SKM-1 treated with dmso at 0.1 percent for 144 hours (cell line): ENCODE measurements around the gene HMBS.
A peak's percentile ranks its signal among the peaks of the same experiment; 100 is the strongest.
"Not testable (repeated sequence)": the region's sequence is repeated elsewhere in the genome, so short reads cannot be mapped to it uniquely, and the experiment has no call there.

ENCODE experiments used
- DNase-seq: peaks from one replicate; lab custom pipeline; 2025; ENCODE audit not compliant: unreplicated experiment; lab: John Stamatoyannopoulos, UW

The HMBS gene

DNA sequence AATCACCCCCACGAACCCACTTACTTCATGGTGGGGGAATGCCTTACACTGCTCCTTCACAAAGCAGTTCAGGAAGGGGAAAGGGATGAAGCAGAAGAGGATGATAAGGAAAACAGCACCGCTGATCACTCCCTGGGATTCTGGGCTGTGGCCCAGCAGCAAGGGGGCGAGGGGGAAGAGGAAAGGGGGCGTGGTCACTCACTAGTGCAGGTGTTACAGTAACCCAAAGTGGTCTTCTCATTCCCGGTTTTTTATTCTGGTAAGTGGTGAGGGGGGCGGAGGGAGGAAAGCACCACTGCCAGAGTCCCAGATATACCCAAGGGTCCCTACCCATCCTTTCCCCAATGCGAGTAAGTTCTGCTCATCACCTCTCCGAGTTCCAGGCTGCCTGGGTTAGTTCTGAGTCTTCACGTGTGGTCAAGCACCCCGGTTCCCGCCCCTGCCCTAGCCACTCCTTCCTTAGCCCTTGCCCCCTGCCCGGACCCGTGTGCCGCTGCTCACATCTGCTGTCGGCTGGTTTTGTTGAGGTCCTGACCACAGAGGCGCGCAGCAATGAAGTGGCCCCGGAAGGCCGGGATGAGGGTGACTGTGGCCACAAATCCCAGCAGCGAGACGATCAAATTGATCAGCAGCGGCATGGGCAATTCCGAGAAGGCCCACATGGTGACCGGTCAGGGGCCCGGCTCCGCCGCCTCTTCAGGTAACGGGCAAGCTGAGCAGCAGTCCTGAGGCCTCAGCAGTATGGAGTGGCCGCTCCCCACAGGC lies 16.5 kb downstream of the HMBS start:
- no peak for DNase-seq

DNA sequence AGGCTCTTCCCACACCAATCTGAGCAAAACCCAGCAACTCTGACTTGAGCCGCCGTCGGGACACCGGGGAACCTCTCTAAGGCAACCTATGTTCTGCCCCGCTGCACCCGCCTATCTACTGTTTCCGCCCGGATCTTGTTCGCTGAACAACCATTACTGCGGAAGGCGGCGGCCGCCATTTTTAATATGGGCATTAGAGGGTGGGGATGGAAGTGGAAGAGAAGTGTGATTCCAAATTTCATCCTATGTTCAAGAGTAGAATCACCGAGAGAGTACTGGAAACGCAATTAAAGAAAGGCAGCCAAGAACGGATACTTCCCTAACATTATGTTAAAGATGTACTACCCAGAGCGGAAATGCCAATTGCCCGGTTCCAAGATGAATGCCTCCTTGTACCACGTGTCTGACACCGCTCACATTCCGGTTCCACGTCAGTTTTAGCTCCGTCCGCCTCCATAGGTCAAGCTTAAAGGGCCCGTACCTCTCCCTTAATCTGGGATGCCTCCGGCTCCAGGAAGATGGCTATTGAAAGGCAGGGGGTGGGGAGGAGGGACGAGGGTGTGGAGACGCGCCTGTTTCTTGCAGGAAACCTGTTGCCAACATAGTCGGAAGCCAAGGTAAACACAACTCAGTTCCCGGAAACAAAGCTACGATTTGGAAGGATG lies 17.2 kb downstream of the HMBS start, which contains the start of gene DPAGT1:
Gene DPAGT1 (minus strand): TSS at position 95 of the 665 bp plus-strand sequence. CDS start 198 bp downstream, outside the sequence.
- DNase-seq: peak; percentile 92

DNA sequence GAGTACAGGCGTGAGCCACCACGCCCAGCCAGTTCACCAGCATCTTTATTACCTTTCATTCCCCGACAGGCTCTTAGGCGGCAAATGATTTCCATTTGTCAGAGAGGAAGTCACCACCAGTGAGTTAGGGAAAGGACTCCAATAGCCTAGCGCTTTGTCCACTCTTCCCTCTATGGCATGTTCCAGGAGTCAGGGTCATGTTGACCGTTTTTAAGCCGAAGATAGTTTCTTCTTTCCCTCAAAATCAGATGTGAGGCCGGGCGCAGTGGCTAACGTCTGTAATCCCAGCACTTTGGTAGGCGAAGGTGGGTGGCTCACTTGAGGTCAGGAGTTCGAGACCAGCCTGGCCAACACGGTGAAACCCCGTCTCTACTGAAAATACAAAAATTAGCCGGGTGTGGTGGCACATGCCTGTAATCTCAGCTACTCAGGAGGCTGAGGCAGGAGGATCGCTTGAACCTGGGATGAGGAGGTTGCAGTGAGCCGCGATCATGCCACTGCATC lies 18.5 kb downstream of the HMBS start:
- DNase-seq: not testable (repeated sequence)

DNA sequence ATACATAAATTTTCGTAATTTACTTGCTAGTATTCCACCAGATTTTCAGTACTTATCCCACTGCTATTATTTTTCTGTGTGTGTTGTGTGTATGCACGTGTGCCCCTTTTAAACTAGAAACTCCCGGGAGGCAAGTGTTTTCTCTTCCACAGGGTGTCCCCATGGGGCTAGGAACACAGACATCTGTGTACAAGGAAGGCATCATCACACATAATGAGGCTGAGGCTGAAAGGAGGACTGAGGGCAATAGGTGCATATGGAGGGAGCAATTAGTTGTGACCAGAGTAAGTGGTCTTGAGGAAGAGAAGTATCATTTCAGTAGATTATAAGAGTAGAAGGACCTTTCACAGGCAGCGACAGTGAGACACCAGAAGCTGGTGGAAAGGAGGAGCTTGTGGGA lies 19.1 kb downstream of the HMBS start:
- no peak for DNase-seq

DNA sequence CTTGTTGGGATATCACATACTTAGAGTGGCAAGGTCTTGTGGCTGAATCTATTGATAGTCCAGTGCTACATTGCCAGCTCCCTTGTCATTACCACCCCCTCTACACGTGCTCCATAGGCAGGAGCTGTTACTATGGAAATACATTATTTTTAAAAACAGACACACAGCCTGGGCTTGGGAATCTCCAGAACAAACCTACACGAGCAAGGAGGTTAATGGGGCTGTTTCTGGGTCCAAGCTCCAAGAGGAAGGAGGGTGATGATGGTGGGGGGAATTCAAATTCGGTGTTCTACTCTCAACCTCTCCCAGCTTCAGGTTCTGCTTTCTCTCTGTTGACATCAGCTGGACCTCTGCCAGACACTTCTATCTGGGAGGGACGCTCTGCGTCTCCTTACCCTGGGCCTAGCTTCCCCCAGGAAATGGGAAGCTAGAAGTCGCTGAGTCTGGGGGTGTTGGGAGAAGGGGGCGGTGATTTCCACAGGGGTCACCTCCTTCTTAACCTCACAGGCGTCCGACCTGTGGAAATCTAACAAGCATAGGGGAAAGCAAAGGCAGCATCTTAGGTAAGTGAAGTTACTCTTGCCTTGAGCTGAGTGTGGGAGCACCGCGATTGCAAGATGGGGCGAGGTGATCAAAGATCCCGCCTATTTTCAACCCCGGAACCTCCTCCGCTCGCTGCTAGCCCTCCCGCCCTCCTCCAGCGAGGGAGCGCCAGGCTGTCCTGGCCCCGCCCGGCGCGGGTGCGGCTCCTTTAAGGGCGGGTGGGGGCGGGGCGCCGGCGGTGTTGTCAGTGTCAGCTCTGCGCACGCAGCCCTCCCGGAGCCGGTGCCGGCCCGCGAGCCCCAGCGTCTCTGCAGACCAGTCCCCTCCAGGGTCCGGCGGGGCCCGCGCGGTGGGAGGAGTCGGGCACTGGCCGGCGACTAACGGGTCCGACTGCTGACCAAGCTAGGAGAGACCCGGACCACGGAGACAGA lies 22.2 kb downstream of the HMBS start, which contains the start of gene C2CD2L:
Gene C2CD2L (plus strand): TSS at position 781 of the 974 bp plus-strand sequence. CDS start 398 bp downstream, outside the sequence.
- DNase-seq: peak; percentile 95

DNA sequence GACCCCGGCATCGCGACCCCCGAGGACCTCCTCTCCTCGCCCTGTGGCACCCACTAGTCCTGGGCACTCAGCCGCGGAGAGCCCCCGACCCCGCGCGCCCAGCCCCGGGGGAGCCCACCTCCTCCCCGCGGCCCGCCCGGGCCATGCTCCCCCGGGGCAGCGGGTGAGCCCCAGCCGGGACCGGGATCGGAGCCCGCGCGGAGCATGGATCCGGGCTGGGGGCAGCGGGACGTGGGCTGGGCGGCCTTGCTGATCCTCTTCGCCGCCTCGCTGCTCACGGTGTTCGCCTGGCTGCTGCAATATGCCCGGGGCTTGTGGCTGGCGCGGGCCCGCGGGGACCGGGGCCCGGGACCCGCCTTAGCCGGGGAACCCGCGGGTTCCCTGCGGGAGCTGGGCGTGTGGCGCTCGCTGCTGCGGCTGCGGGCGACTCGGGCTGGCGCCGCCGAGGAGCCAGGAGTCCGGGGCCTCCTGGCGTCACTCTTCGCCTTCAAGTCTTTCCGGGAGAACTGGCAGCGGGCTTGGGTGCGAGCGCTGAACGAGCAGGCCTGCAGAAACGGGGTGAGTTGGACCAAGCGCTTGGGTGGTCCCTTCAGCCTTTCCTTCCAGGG lies 23.0 kb downstream of the HMBS start:
- DNase-seq: no peak

DNA sequence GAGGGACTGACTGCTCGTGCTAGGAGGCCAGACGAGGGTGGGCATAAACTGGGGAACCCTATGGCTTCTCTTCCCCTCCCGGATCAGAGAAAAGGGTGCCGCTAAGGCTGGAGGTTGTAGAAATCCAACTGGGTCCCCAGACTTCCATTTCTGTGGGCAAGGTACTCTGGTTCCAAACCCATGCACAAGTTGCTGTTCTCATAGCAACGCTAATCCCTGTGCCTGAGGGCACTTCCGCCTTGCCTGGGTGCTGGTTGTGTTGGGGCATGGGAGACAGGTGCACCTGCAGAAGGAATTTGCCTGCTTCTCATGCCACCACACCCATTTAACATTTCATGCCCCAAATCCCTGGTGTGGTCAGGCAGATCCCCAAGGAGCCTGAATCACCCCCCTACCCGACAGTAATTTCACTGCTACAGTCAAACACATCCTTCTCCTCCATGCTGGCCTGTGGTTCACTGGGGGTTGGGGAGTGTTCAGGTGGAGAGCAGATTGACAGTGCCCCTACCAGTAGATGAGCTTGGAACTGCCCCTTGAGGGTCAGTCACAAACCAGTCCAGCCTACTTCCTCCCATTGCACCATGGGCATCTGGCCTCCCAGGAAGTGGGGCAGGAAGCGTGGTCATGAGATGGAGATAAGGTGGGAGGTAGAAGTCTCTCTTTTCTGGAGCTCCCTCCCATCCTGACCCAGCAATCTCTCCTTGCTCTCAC lies 23.6 kb downstream of the HMBS start:
- DNase-seq: peak; percentile 47

DNA sequence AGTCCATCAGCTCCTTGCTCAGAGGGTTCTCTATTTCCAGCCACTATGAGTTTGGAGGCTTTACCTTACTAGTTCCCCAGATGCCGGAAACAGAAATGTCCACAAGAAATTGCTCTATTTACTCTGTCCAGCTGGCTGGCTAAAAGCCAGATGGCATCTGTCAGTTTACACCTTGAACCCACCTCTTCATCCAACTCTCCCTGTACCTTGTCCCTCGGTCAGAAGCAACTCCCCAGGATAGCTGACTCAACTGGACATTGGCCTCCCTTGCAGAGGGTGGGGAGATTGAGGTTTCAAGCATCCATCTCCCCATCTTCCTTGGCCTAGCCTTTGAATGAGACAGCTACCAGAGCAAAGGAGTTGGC lies 24.2 kb downstream of the HMBS start:
- DNase-seq: no peak

DNA sequence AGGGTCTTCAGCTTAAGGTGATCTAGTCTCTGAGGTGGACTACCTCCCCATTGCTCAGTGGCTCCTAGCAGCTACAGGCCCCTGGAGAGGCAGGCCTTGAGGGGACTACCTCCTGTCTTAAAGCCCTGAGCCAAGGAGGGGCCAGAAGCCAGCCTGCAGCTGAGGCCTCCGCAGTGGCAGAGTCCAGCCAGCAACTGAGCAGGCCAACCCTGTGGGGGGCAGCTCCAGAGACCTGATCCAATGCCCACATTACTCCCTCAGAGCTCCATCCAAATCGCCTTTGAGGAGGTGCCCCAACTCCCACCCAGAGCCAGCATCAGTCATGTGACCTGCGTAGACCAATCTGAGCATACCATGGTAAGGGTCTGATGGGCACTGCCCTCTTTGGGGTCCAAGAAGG lies 25.2 kb downstream of the HMBS start:
- no peak for DNase-seq

DNA sequence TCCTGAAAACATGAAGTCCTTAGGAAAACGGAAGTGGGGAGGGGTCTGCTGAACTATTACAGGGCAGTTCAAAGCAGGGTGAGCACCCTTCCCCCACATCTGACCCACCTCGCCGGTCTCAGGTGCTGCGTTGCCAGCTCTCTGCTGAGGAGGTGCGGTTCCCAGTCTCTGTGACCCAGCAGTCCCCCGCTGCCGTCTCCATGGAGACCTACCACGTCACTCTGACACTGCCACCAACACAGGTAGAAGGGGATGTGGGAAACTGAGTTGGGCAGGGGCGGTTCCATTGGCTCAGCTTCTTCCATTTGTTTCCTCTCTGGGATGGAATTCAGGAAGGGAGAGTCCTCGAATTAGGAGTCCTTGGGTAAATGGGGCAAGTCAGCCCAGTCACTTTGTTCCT lies 25.8 kb downstream of the HMBS start:
- no peak for DNase-seq

DNA sequence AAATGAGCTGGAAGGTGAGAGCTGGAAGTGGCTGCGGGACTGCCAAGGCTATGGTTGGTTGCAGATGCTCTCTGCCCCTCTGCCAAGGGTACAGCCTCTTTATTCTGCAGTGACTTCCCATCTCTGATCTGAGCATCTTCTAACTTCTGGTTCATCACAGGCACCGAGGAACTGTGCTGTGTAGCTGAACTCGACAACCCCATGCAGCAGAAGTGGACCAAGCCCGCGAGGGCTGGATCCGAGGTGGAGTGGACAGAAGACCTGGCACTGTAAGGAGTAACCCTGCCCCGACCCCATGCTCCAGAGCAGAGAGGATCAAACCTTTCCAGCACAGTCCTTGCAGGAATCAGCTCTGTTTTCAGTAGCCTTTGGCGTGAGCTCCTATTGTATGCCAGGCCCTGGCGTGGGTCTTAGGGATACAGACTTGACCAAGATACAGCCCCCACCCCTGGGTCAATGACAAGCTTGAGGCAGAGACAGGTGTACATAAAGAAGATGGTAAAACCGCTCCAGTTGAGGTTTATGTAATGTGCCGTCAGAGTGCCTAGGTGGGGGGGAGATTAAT lies 26.8 kb downstream of the HMBS start:
- DNase-seq: no peak

DNA sequence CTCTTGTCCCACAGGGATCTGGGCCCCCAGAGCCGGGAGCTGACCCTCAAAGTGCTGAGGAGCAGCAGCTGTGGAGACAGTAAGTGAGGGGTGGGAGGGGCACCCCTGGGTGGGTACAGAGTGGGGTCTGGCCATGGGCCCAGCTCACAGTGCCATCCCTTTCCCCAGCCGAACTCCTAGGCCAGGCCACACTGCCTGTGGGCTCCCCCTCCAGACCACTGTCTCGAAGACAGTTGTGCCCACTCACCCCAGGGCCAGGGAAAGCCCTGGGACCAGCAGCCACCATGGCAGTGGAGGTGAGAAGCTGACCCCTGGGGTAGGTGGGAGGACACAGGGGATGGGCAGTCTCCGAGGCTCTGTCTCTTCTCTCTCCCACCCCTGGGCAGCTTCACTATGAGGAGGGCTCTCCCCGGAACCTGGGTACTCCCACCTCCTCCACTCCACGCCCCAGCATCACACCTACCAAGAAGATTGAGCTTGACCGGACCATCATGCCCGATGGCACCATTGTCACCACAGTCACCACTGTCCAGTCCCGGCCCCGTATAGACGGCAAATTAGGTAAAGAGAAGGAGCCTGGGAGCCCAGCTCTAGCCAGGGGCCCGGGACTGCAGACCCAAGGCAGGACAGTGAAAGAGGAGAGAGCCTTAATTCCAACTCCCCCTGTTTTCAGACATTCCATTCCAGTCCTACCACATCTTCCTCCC lies 27.8 kb downstream of the HMBS start:
- DNase-seq: no peak

DNA sequence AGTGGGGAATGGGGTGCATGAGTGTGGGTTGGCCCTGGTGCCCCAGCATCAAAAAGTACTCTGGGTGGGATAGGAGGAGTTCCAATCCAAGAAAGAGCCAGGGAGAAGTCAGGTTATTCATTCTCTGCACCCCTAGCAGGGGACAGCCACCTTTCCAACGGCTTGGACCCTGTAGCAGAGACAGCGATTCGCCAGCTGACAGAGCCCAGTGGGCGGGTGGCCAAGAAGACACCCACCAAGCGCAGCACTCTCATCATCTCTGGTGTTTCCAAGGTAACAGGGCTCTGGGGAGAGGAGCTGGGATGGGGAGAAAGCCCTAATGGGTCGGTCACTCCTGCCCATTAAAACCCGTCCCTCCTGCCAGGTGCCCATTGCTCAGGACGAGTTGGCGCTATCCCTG lies 29.0 kb downstream of the HMBS start:
- no peak for DNase-seq

DNA sequence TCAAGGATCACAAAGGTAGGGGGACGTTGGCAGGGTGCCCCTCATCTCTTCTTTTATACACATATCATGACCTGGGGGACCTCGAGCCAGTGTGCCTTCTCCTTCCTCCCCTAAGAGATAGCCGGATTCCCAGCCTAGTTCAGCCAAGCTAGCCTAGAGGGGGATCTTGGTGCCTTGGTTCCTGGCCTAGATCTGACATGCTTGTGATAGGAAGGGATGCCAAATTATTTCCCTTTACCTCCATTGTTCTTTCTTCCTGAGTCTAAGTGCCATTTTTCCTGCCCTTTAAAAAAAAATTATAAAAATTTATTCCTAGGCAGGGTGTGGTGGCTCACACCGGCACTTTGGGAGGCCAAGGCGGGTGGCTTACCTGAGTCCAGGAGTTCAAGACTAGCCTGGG lies 29.7 kb downstream of the HMBS start:
- no peak for DNase-seq

DNA sequence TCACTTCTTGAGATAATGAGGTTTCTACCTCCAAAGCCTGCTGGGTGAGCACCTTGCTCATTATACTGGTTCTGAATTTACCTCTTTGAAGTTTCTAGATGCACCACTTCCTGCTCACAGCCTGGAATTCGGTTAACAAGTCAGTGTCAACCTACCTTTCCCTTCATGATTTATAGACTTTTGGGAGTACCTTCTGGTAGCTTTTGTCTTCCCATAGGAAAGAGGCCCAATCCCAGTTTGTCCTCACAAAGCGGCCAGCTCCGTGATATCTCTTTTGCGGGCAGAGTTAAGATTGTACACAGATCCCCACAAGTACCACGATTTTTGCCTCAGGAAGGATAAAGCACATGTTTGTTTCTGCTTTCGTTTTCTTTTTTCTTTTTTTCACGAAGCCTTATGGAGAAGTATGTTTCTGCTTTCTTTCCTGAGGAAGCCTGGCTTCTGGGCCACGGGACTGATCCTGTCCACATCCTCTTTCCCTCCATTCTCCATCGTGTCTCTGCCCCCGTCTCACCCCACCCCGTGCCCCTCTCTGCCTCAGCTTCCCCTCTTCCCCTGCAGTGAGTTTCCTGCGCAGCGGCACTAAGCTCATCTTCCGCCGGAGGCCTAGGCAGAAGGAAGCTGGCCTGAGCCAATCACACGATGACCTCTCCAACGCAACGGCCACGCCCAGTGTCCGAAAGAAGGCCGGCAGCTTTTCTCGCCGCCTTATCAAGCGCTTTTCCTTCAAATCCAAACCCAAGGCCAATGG lies 31.0 kb downstream of the HMBS start:
- DNase-seq: no peak

DNA sequence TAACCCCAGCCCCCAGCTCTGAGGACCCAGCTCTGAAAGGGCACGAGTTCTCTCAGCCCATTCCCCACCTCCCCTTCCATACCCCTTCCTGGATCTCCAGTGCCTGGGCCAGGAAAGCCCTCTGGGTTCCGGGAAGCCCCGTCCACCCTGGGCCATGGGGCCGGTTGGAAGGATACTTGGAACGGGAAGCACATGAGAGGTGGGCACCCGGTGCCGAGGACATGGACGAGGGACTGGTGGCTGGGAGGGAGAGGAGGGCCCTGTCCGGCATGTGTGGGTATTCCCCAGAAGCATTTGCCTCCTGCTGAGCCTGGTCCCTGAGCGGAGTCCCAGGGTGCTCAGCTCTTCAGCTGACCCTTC lies 31.5 kb downstream of the HMBS start:
- DNase-seq: no peak

DNA sequence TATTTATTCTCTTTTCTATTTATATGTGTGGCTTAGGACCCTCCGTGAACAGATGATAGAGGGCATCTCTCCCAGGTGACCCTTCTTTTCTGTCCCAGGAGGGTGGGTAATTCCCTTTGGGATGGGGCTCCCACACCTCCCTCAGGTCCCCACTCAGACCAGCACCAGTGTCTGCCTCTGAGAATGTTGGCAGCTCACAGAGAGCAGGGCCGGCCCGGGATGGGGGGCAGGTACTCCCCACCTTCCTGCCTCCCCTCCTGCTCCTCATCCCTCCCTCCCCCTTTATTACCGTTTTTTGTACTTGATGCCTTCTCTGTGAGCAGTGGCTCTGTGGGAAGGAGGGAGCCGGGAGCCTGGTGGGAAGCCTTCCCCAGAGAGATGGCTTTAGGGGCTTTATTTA lies 31.9 kb downstream of the HMBS start:
- DNase-seq: no peak

DNA sequence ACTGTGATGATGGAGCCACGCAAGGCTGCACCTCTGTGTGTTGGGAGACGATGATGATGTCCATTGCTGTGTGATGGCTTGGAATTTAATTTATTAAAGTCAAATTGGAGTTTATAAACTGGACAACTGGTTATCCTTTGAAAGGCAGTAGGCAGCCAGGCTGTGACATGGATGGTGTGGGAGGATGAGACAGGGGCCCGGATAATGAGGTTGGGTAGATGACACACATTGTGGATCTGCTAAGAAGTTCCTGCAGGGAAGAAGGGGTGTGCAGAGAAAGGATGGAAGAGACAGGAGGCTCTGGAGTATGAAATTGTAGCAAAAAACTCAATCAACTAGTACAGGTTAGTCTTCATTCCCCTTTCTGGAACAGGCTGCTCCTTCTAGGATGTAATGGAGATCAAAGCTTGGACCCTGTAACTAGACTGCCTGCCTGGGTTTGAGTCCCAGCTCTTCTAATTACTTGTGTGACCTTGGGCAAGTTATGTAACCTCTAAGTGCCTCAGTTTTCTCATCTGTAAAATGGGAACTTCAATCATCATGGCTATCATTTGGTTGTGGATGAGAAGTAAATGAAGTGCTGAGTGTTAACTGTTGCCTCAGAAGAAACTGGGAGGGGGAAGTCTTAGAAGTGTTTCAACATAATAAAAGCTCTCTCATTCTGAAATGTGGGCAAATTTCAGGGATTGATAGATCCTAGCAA lies 32.5 kb downstream of the HMBS start:
- DNase-seq: no peak
